ENCODE results near the gene PDZD8.

Gene PDZD8

GRCh38 chr10:117391436-117392205 is 16.4 kb upstream of the PDZD8 start:
- peak; percentile 27 for DNase-seq (ENCODE audit: low read depth)

GRCh38 chr10:117390420-117390819 is 15.2 kb upstream of the PDZD8 start:
- no peak for DNase-seq (ENCODE audit: low read depth)

- no peak for DNase-seq (ENCODE audit: low read depth)
Observed at GRCh38 chr10:117386805-117387204, 11.6 kb upstream of the PDZD8 start.

- DNase-seq (ENCODE audit: low read depth), result no peak
Observed at GRCh38 chr10:117382861-117383260, 7.6 kb upstream of the PDZD8 start.

GRCh38 chr10:117374506-117375359 is 507 bp downstream of the PDZD8 start:
- no peak for DNase-seq (ENCODE audit: low read depth)

- no peak for DNase-seq (ENCODE audit: low read depth)
Observed at GRCh38 chr10:117373823-117374505, 1.3 kb downstream of the PDZD8 start.

GRCh38 chr10:117370205-117370604 is 5.0 kb downstream of the PDZD8 start:
- no peak for DNase-seq (ENCODE audit: low read depth)

GRCh38 chr10:117367718-117368117 is 7.5 kb downstream of the PDZD8 start:
- DNase-seq (ENCODE audit: low read depth), result no peak

GRCh38 chr10:117366741-117367140 is 8.5 kb downstream of the PDZD8 start:
- no peak for DNase-seq (ENCODE audit: low read depth)

GRCh38 chr10:117365612-117366011 is 9.6 kb downstream of the PDZD8 start:
- no peak for DNase-seq (ENCODE audit: low read depth)

- no peak for DNase-seq (ENCODE audit: low read depth)
Observed at GRCh38 chr10:117364110-117364960, 10.9 kb downstream of the PDZD8 start.

- no peak for DNase-seq (ENCODE audit: low read depth)
Observed at GRCh38 chr10:117363028-117363427, 12.2 kb downstream of the PDZD8 start.

GRCh38 chr10:117362313-117362712 is 12.9 kb downstream of the PDZD8 start:
- DNase-seq (ENCODE audit: low read depth), result no peak

- no peak for DNase-seq (ENCODE audit: low read depth)
Observed at GRCh38 chr10:117360994-117361667, 14.1 kb downstream of the PDZD8 start.

GRCh38 chr10:117360016-117360415 is 15.2 kb downstream of the PDZD8 start:
- DNase-seq (ENCODE audit: low read depth), result no peak

- no peak for DNase-seq (ENCODE audit: low read depth)
Observed at GRCh38 chr10:117355072-117355471, 20.2 kb downstream of the PDZD8 start.

- DNase-seq (ENCODE audit: low read depth), result no peak
Observed at GRCh38 chr10:117353684-117354083, 21.6 kb downstream of the PDZD8 start.

GRCh38 chr10:117352724-117353123 is 22.5 kb downstream of the PDZD8 start:
- no peak for DNase-seq (ENCODE audit: low read depth)

- DNase-seq (ENCODE audit: low read depth), result no peak
Observed at GRCh38 chr10:117351996-117352395, 23.2 kb downstream of the PDZD8 start.

GRCh38 chr10:117351558-117351957 is 23.7 kb downstream of the PDZD8 start:
- DNase-seq (ENCODE audit: low read depth), result no peak

GRCh38 chr10:117350909-117351308 is 24.3 kb downstream of the PDZD8 start:
- no peak for DNase-seq (ENCODE audit: low read depth)

Data from GM04504 (cell line).